Smooth muscle cell (in vitro differentiated cells): ENCODE data around the gene PFKFB2. TPM values are rescaled to one million over a fixed set of nuclear protein-coding genes. Genes with fewer than 3 reads are reported as not detected.

Source experiments
- DNase-seq: peaks from one replicate; lab custom pipeline; 2025; ENCODE audit not compliant: unreplicated experiment; lab: John Stamatoyannopoulos, UW
- H2AFZ ChIP-seq: fragments of 200-600 bp; sonication (generic); 2 replicates; pipeline ENCODE4 v1.6.0; 2016; ENCODE audit warnings: antibody characterized with exemption, low read depth, mild to moderate bottlenecking
- H3F3A ChIP-seq: fragments of 200-600 bp; sonication (generic); 2 replicates; pipeline ENCODE4 v1.6.0; 2017; ENCODE audit warnings: antibody characterized with exemption, low read depth
- H3K27ac ChIP-seq: fragments of 200-600 bp; sonication (generic); 2 replicates; pipeline ENCODE4 v1.5.1; 2016; ENCODE audit warnings: low read depth, mild to moderate bottlenecking
- H3K27me3 ChIP-seq: fragments of 200-600 bp; sonication (generic); 2 replicates; pipeline ENCODE4 v1.6.1; 2016; ENCODE audit warnings: low read depth, mild to moderate bottlenecking
- H3K36me3 ChIP-seq: fragments of 200-600 bp; sonication (generic); 2 replicates; pipeline ENCODE4 v1.5.1; 2016; ENCODE audit warnings: low read depth
- H3K4me1 ChIP-seq: fragments of 200-600 bp; sonication (generic); 2 replicates; pipeline ENCODE4 v1.5.1; 2016; ENCODE audit warnings: low read depth
- H3K4me2 ChIP-seq: fragments of 200-600 bp; sonication (generic); 2 replicates; pipeline ENCODE4 v1.6.0; 2016; ENCODE audit warnings: mild to moderate bottlenecking
- H3K4me3 ChIP-seq: fragments of 200-600 bp; sonication (generic); 2 replicates; pipeline ENCODE4 v1.5.1; 2016; ENCODE audit warnings: mild to moderate bottlenecking
- H3K79me2 ChIP-seq: fragments of 200-600 bp; sonication (generic); 2 replicates; pipeline ENCODE4 v1.6.0; 2016; ENCODE audit warnings: low read depth, mild to moderate bottlenecking
- H3K9ac ChIP-seq: fragments of 200-600 bp; sonication (generic); 2 replicates; pipeline ENCODE4 v1.6.0; 2016; ENCODE audit warnings: low read depth
- H3K9me3 ChIP-seq: fragments of 200-600 bp; sonication (generic); replicated peaks from 2 replicates; pipeline ENCODE4 v1.5.1; 2016; ENCODE audit warnings: low read depth
- H4K20me1 ChIP-seq: fragments of 200-600 bp; sonication (generic); 2 replicates; pipeline ENCODE4 v1.6.0; 2016; ENCODE audit warnings: low read depth
- CTCF ChIP-seq: fragments of 200-600 bp; sonication (generic); IDR thresholded peaks from 2 replicates; pipeline ENCODE4 v1.5.1; 2017; ENCODE audit warnings: borderline replicate concordance, mild to moderate bottlenecking, antibody characterized with exemption; ENCODE audit not compliant: insufficient read depth, poor library complexity, severe bottlenecking
- WGBS: methylation state at CpG from one replicate; pipeline ENCODE4 v1.1.7; 2016; ENCODE audit warnings: low lambda C conversion rate; 5-methylcytosine and 5-hydroxymethylcytosine counted together
- polyA plus RNA-seq: library from polyadenylated mRNA; unstranded; fragments of >200 nt; fragmentation: Nextera tagmentation; extraction: Ambion mirVana; gene quantifications from 2 replicates; pipeline ENCODE4 v1.2.1, GENCODE V29; 2016
- total RNA-seq: library from RNA; depleted of rRNA; stranded (reverse); fragments of >200 nt; gene quantifications from 2 replicates; pipeline ENCODE4 v1.2.3, GENCODE V29; 2014

PFKFB2 gene
- total and polyA plus RNA-seq, 2 experiments from 2014 or later, result 5.0 to 9.8 TPM

DNA sequence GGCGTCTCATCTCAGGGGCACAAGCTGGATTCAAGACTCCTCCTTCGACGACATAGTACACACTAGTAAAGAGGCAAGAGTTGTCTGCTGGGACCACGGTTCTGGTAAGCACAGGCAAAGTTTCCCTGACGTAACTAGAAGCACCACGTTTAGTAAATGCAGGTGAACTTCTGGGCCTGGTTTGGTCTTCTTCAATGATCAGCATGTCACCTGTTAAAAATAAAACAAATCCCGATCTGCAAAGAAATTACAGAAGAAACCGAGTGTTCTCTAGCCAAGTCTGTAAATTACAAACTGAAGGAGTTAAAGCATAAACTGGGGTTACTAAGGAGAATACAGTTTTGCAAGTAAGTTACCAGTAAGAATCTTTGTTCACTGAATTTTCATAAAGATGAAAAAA is 3.6 kb upstream of the PFKFB2 start:
- Histone ChIP-seq H2AFZ (no peak overlapping the region), H3K79me2 (peaks cover 54% of the 10 kb centered on the region), H3K36me3 (no peaks in the 10 kb centered on the region), H4K20me1 (peaks cover 50% of the 10 kb centered on the region), H3K9me3 (no peaks in the 10 kb centered on the region), H3K4me3 (peak overlapping the region; percentile 77), H3K9ac (peak overlapping the region; percentile 96), H3K27ac (peak overlapping the region; percentile 97), H3K4me2 (peak overlapping the region; percentile 91), H3F3A (peaks cover 5% of the 10 kb centered on the region), H3K27me3 (no peaks in the 10 kb centered on the region), H3K4me1 (peaks cover 42% of the 10 kb centered on the region)
- DNase-seq, result no peak
- TF ChIP-seq CTCF, result no peak
- 70% methylated on average over 8 of the region's 8 CpGs for WGBS

DNA sequence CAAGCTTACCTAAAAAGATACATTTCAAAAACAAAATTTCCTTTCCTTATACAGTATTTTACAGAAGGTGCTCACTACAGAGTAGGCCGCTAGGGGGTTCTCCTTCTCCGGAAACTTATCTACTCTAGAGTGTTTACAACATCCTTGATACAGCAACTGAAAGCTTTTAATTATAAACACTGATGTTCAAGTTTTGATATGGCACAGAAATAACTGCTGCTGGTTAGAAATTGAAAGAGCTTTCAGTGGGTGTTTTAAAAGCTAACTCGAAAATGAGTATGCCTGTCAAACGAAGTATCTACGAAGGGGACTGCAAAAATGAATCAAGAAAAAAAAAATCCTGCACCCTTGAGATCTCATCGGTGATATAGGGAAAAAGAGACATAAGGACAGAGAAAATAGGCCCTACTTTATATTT is 3.1 kb upstream of the PFKFB2 start:
- peak; percentile 81 for TF ChIP-seq CTCF
- Histone ChIP-seq H3K4me1 (peaks cover 42% of the 10 kb centered on the region), H3F3A (peaks cover 5% of the 10 kb centered on the region), H2AFZ (peak overlapping the region; percentile 6), H3K79me2 (peaks cover 54% of the 10 kb centered on the region), H3K27ac (peak overlapping the region; percentile 97), H3K9me3 (no peaks in the 10 kb centered on the region), H3K4me3 (peak overlapping the region; percentile 77), H3K4me2 (peak overlapping the region; percentile 91), H3K9ac (peak overlapping the region; percentile 96), H3K27me3 (no peaks in the 10 kb centered on the region), H4K20me1 (peaks cover 47% of the 10 kb centered on the region), H3K36me3 (no peaks in the 10 kb centered on the region)
- 1% methylated on average over 6 of the region's 6 CpGs for WGBS
- no peak for DNase-seq

GRCh38 chr1:207050480-207051190 is 2.4 kb upstream of the PFKFB2 start:
- peaks cover 49% of the 10 kb centered on the region for H3K79me2 ChIP-seq
- H3K27ac ChIP-seq, result peak overlapping the region; percentile 97
- 2% methylated on average over 47 of the region's 47 CpGs for WGBS
- peak overlapping the region; percentile 91 for H3K4me2 ChIP-seq
- H4K20me1 ChIP-seq, result peaks cover 41% of the 10 kb centered on the region
- no peaks in the 10 kb centered on the region for H3K9me3 ChIP-seq
- peak overlapping the region; percentile 92 for H2AFZ ChIP-seq
- H3K9ac ChIP-seq, result peak overlapping the region; percentile 96
- H3K27me3 ChIP-seq, result no peaks in the 10 kb centered on the region
- peak overlapping the region; percentile 77 for H3K4me3 ChIP-seq
- H3K4me1 ChIP-seq, result peaks cover 38% of the 10 kb centered on the region
- H3F3A ChIP-seq, result peaks cover 5% of the 10 kb centered on the region
- H3K36me3 ChIP-seq, result no peaks in the 10 kb centered on the region
- DNase-seq, result peak; percentile 70
- no peak for TF ChIP-seq CTCF
